ENCODE data around the gene SCD5.

DNA sequence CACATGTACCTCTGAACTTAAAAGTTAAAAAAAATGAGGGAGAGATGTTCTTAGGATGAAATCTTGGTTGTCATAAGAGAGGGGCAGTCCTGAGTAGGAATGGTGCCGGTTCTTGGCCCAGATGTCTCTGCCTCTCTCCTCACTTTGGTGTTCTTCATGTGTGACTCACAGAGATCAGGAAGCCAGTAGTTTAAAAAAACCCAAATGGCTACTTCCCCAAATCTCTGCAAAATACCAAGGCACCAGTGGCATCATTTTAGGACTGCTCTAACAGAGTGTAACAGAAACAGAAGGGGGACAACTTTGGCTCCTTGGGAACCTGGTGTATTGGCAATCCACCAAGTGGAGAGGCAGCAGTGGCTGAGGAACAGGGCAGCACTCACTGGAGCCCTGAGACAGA, 116.8 kb downstream of the SCD5 start:
- no peak for TF ChIP-seq EZH2 (IDR thresholded peaks at IDR 0.05)
- TF ChIP-seq CTCF (IDR thresholded peaks at IDR 0.05): no peak
- TF ChIP-seq EZH2phosphoT487 (IDR thresholded peaks at IDR 0.05): no peak
